GM18870 (cell line): ENCODE measurements around the gene KLHDC7A.

Source experiments
- ATAC-seq: cut with Tn5 transposase; IDR thresholded peaks from one replicate; pipeline ENCODE4 v1.9.1; 2021; ENCODE audit warnings: moderate library complexity; ENCODE audit not compliant: unreplicated experiment

KLHDC7A gene

GRCh38 chr1:18470671-18471355 lies 9.9 kb upstream of the KLHDC7A start:
- no peak for ATAC-seq

GRCh38 chr1:18473195-18473815 lies 7.4 kb upstream of the KLHDC7A start:
- no peak for ATAC-seq

- ATAC-seq, result no peak
These were observed 6.1 kb upstream of the KLHDC7A start for GRCh38 chr1:18474559-18475175.

DNA sequence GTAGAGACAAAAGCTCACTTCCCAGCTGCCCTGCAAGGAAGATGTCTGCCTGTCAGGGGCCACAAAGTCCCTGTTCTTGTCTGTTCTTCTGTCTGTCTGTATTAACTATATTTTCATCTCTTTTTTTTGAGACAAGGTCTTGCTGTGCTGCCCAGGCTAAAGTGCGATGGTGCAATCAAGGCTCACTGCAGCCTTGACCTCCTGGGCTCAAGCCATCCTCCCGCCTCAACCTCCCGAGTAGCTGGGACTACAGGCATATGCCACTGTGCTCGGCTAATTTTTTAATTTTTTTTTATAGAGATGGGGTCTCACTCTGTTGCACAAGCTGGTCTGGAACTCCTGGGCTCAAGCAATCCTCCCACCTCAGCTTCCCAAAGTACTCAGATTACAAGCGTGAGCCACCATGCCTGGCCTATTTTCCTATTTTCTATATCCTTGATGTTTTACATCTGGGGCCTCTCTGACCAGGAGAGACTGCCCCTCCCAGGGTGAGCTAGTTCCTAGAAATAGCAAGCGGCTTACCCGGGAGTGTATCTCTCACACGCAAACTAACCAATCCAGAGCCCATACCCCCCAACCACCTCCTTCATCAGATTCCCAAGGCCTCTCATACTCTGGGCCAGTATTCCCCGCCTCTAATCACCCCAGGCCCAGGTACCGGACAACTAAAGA lies 5.4 kb upstream of the KLHDC7A start:
- ATAC-seq, result no peak

- no peak for ATAC-seq
These were observed 1.3 kb upstream of the KLHDC7A start for GRCh38 chr1:18479454-18479853.

DNA sequence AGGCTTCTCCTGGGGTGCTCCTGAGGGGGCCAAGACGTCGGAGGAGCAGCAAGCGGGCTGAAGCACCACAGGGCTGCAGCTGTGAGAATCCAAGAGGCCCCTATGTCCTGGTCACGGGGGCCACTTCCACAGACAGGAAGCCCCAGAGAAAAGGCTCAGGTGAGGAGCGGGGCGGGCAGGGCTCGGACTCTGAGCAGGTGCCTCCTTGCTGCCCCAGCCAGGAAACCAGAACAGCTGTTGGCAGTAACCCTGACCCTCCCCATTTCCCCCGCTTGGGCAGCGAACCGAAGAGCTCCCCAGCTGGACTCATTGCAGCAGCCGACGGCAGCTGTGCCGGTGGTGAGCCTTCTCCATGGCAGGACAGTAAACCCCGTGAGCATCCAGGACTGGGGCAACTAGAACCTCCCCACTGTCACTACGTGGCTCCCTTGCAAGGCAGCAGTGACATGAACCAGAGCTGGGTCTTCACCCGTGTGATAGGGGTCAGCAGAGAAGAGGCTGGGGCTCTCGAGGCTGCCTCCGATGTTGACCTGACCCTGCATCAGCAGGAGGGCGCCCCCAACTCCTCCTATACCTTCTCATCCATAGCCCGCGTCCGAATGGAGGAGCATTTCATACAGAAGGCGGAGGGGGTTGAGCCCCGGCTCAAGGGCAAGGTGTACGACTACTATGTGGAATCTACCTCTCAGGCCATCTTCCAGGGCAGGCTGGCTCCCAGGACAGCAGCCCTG lies 625 bp downstream of the KLHDC7A start:
- no peak for ATAC-seq

DNA sequence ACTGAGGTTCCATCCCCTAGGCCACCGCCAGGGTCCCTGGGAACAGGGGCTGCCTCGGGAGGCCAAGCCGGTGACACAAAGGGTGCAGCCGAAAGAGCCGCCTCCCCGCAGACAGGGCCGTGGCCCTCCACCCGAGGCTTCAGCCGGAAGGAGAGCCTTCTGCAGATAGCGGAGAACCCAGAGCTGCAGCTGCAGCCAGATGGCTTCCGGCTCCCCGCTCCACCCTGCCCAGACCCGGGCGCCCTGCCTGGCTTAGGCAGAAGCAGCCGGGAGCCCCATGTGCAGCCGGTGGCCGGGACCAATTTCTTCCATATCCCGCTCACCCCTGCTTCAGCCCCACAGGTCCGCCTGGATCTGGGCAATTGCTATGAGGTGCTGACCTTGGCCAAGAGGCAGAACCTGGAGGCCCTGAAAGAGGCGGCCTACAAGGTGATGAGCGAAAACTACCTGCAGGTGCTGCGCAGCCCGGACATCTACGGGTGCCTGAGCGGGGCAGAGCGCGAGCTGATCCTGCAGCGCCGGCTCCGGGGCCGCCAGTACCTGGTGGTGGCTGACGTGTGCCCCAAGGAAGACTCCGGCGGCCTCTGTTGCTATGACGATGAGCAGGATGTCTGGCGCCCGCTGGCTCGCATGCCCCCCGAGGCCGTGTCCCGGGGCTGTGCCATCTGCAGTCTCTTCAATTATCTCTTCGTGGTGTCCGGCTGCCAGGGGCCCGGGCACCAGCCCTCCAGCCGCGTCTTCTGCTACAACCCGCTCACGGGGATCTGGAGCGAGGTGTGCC lies 1.4 kb downstream of the KLHDC7A start:
- no peak for ATAC-seq

- no peak for ATAC-seq
These were observed 2.1 kb downstream of the KLHDC7A start for GRCh38 chr1:18482721-18483425.

DNA sequence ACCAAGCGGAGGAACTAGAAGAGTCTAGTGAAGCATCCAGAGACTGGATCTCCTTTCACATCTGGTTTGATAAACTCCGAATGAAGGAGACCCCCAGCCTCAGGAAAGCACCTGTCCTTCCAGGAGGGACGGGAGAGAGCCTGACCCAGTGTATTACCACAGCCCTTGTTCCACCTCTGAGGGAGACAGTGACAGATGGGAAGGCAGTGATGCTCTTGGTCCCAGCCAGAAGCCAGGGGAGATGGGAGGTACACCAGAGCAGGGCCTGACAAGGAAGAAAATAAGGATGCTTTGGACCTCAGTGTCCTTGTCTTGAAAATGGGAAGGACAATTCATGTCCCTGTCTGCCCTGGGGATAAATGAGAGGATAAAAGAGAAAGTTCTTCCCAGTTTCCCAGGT lies 3.5 kb downstream of the KLHDC7A start:
- ATAC-seq, result no peak

DNA sequence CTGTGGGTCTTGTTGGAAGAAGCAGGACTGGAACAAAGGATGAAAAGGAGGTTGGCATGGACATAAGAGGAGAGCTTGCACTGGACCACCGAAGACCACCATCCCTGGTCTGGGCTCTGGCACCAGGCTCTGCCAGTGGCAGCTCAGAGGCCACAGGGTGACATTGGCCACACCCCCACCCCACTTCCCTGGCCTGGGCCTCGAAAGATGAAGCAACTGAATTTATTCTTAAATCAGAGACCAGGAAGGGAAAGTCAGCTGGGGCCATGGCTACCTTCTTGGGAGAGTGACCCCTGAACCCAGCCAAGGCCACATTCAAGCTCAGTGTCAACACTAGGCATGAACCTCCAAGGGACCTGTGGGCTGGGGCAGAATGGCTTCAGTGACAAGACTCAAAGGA lies 4.0 kb downstream of the KLHDC7A start:
- ATAC-seq, result no peak

- no peak for ATAC-seq
These were observed 4.5 kb downstream of the KLHDC7A start for GRCh38 chr1:18485227-18485626.

GRCh38 chr1:18486195-18486594 lies 5.5 kb downstream of the KLHDC7A start:
- ATAC-seq, result no peak

- ATAC-seq, result no peak
These were observed 8.8 kb downstream of the KLHDC7A start for GRCh38 chr1:18489417-18490143.

DNA sequence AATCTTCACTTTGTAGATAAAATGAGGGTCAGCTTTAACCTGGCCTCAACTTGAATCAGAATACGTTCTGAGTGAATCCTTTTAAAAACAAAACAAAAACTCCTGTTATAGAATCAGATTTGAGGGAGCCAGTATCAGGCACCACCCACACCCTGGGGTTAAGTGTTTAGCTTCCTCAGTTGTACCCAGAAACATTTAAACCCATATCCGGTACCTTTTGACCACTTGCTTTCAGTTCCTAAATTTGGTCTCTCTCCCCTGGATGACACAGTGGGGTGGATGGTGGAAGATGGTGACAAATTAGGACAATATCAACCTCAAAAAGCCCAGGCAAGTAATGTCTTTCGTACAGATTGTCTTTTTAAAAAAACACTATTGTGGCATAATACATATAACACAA lies 10.4 kb downstream of the KLHDC7A start:
- ATAC-seq, result no peak

GRCh38 chr1:18494304-18494703 lies 13.6 kb downstream of the KLHDC7A start:
- ATAC-seq, result no peak

- no peak for ATAC-seq
These were observed 14.9 kb downstream of the KLHDC7A start for GRCh38 chr1:18495635-18496034.

GRCh38 chr1:18496056-18496455 lies 15.3 kb downstream of the KLHDC7A start:
- ATAC-seq, result no peak

DNA sequence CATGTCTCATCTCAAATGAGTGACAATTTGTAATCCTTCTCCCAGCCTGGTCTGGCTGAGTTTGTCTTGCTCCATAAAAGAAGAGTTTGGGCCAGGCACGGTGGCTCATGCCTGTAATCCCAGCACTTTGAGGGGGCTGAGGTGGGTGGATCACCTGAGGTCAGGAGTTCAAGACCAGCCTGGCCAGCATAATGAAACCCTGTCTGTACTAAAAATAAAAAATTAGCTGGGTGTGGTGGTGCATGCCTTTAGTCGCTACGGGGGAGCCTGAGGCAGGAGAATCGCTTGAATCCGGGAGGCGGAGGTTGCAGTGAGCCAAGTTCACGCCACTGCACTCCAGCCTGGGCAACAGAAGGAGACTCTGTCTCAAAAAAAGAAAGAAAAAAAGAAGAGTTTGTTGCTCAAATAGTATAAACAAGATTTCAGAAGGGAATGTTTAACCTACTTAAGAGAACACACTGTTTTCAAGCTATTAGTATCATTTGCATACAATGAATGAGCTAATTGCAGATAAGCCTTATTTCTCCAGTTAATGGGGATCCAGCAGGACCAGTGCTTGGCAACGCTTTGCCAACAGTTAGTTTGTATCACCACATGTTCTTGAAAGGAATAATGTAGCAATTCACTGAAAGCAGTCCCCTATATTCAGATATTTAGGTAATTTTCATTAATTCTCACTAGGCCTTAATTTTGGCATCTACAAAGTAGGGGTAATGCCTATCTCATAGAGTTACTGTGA lies 15.9 kb downstream of the KLHDC7A start:
- ATAC-seq, result no peak
